Adipocyte (in vitro differentiated cells): ENCODE measurements around the gene ETNPPL.

Source experiments
- DNase-seq: peaks from one replicate; pipeline ENCODE4 v3.0.0-alpha.2; 2015; ENCODE audit warnings: low read depth
- H3K27me3 ChIP-seq: replicated peaks from 2 replicates; pipeline ENCODE4 v1.7.0; 2013; ENCODE audit warnings: mild to moderate bottlenecking, low read length, moderate library complexity; ENCODE audit not compliant: control insufficient read depth, insufficient read depth
- H3K36me3 ChIP-seq: 2 replicates; pipeline ENCODE4 v1.7.0; 2013; ENCODE audit warnings: low read length, mild to moderate bottlenecking, moderate library complexity; ENCODE audit not compliant: control insufficient read depth, insufficient read depth, severe bottlenecking
- H3K4me1 ChIP-seq: 2 replicates; pipeline ENCODE4 v1.7.0; 2013; ENCODE audit warnings: mild to moderate bottlenecking, low read length, moderate library complexity; ENCODE audit not compliant: control insufficient read depth, insufficient read depth
- H3K4me3 ChIP-seq: 2 replicates; pipeline ENCODE4 v1.7.0; 2013; ENCODE audit warnings: mild to moderate bottlenecking, low read length, moderate library complexity
- H3K9ac ChIP-seq: 2 replicates; pipeline ENCODE4 v1.7.0; 2013; ENCODE audit warnings: mild to moderate bottlenecking, low read length, moderate library complexity
- H3K9me3 ChIP-seq: 2 replicates; pipeline ENCODE4 v1.7.0; 2013; ENCODE audit warnings: mild to moderate bottlenecking, low read length, moderate library complexity; ENCODE audit not compliant: control insufficient read depth

The ETNPPL gene

GRCh38 chr4:108696160-108696559 lies 66.7 kb downstream of the ETNPPL start:
- DNase-seq, result no peak
- Histone ChIP-seq H3K4me1 (peaks cover 31% of the 10 kb centered on the region), H3K4me3 (no peak overlapping the region), H3K36me3 (no peaks in the 10 kb centered on the region), H3K9me3 (no peaks in the 10 kb centered on the region), H3K9ac (no peak overlapping the region), H3K27me3 (no peaks in the 10 kb centered on the region)

GRCh38 chr4:108695062-108695461 lies 67.8 kb downstream of the ETNPPL start:
- no peaks in the 10 kb centered on the region for H3K27me3 ChIP-seq
- no peak for DNase-seq
- H3K9ac ChIP-seq, result no peak overlapping the region
- H3K36me3 ChIP-seq, result no peaks in the 10 kb centered on the region
- H3K9me3 ChIP-seq, result no peaks in the 10 kb centered on the region
- H3K4me3 ChIP-seq, result no peak overlapping the region
- peaks cover 26% of the 10 kb centered on the region for H3K4me1 ChIP-seq

DNA sequence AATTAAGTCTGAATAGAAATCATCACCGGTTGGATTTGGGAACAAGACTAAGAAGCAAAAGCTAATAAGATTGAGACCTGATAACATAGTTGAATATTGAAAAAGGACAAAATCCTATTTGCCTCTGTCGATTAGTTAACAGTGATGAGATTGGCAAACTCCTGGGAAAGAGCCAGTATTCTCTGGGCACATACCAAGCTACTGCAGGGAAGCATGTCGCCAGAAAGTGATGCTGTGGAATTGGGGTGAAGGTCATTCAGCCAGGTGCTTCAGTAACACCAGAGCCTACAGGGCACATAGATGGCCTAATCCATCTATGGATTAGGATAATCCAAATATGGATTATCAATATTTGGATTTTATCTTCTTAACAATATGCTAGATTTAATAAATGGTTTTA lies 68.4 kb downstream of the ETNPPL start:
- Histone ChIP-seq H3K4me1 (peaks cover 22% of the 10 kb centered on the region), H3K36me3 (no peaks in the 10 kb centered on the region), H3K4me3 (no peak overlapping the region), H3K27me3 (no peaks in the 10 kb centered on the region), H3K9ac (no peak overlapping the region), H3K9me3 (no peaks in the 10 kb centered on the region)
- DNase-seq, result peak; percentile 30

- Histone ChIP-seq H3K9me3 (no peaks in the 10 kb centered on the region), H3K4me1 (peaks cover 22% of the 10 kb centered on the region), H3K9ac (no peak overlapping the region), H3K4me3 (no peak overlapping the region), H3K27me3 (no peaks in the 10 kb centered on the region), H3K36me3 (no peaks in the 10 kb centered on the region)
- peak; percentile 75 for DNase-seq
Measured at GRCh38 chr4:108693819-108694218, 69.0 kb downstream of the ETNPPL start.

- no peak overlapping the region for H3K9ac ChIP-seq
- DNase-seq, result no peak
- H3K36me3 ChIP-seq, result no peaks in the 10 kb centered on the region
- no peak overlapping the region for H3K4me3 ChIP-seq
- no peaks in the 10 kb centered on the region for H3K27me3 ChIP-seq
- peaks cover 22% of the 10 kb centered on the region for H3K4me1 ChIP-seq
- H3K9me3 ChIP-seq, result no peaks in the 10 kb centered on the region
Measured at GRCh38 chr4:108693211-108693610, 69.6 kb downstream of the ETNPPL start.
